ENCODE data around the gene PDZD2.
"Not testable (repeated sequence)": the region's sequence is repeated elsewhere in the genome, so short reads cannot be mapped to it uniquely, and the experiment has no call there.

PDZD2 gene

DNA sequence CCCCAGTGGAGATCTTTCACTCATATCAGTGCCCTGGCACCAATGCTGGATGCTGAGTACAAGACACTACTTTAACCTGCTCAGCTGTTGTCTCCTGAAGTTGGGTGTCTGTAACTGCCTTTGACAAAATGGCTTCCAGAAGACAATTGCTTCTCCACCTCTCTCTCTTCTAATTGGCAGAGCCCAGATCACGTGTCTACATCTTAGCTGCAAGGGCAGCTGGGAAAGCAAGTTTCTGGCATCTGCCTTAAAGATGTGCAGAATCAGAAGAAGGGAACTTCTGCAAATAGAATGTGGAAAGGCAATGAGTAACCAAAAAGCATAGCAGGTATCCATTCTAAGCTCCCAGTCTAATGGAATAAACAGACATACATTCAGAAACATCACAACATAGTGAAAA is 81.1 kb downstream of the PDZD2 start:
- no peak overlapping the region for H3K4me3 ChIP-seq (ENCODE audit: low read depth in 1 of 2, low read length in 2 of 2)
- H3K36me3 ChIP-seq (ENCODE audit: control insufficient read depth in 1 of 2, insufficient read depth in 2 of 2, low read length in 2 of 2) = no peaks in the 10 kb centered on the region
- no peaks in the 10 kb centered on the region for H3K4me1 ChIP-seq (ENCODE audit: control insufficient read depth in 1 of 2, insufficient read depth in 2 of 2, low read length in 2 of 2)
- H3K27ac ChIP-seq (ENCODE audit: low read length) = no peak overlapping the region
- no peaks in the 10 kb centered on the region for H3K27me3 ChIP-seq (ENCODE audit: low read depth, low read length)
- no peaks in the 10 kb centered on the region for H3K9me3 ChIP-seq (ENCODE audit: control insufficient read depth in 1 of 2, low read length in 2 of 2)

DNA sequence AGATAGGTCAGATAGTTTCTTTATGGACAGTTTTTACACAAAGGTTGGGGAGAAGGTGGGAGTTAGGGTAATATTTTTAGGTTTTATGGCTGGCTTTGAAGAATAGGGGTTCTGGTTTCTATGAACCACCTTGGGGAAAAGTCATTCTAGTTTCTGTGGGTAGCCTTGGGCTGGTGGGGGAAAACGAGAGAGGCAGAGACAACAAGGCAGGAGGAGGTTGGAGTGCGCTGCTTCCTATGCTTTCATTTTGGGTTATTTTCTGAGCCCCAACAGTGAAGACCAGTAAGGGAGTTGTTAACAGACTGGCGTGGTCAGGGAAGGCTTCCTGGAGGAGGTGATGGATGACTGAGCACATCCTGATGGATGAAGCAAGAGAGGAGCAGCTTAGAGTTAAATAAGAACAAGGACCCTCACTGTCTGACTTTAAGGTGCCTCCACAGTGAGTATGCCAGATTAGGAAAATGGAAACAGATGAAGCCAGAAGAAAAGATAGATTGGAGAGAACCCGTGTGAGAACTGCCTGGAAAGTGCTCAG is 81.9 kb downstream of the PDZD2 start:
- no peaks in the 10 kb centered on the region for H3K36me3 ChIP-seq (ENCODE audit: control insufficient read depth in 1 of 2, insufficient read depth in 2 of 2, low read length in 2 of 2)
- no peaks in the 10 kb centered on the region for H3K27me3 ChIP-seq (ENCODE audit: low read depth, low read length)
- no peak overlapping the region for H3K27ac ChIP-seq (ENCODE audit: low read length)
- no peaks in the 10 kb centered on the region for H3K4me1 ChIP-seq (ENCODE audit: control insufficient read depth in 1 of 2, insufficient read depth in 2 of 2, low read length in 2 of 2)
- H3K4me3 ChIP-seq (ENCODE audit: low read depth in 1 of 2, low read length in 2 of 2) = no peak overlapping the region
- H3K9me3 ChIP-seq (ENCODE audit: control insufficient read depth in 1 of 2, low read length in 2 of 2) = no peaks in the 10 kb centered on the region

DNA sequence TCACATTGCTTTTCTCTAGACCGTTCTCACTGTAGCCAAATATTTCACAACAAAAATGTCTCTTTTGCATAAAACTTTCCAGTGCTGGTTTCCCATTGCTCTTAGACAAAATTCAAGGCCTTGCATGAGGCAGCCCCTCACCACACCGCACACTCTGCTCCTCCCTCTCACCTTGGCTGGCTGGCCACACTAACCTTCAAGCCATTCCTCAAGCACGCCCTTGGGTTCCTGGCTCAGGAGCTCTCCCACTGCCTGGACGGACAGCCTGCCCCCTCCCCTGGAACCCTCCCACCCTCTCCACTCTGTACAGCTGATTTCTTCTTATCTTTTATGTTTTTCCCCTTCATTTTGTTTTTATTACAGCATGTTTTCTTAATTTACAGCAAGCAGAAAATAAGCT is 83.2 kb downstream of the PDZD2 start:
- Histone ChIP-seq H3K4me1 (ENCODE audit: control insufficient read depth in 1 of 2, insufficient read depth in 2 of 2, low read length in 2 of 2) (no peaks in the 10 kb centered on the region), H3K36me3 (ENCODE audit: control insufficient read depth in 1 of 2, insufficient read depth in 2 of 2, low read length in 2 of 2) (no peaks in the 10 kb centered on the region), H3K27ac (ENCODE audit: low read length) (no peak overlapping the region), H3K4me3 (ENCODE audit: low read depth in 1 of 2, low read length in 2 of 2) (no peak overlapping the region), H3K9me3 (ENCODE audit: control insufficient read depth in 1 of 2, low read length in 2 of 2) (no peaks in the 10 kb centered on the region), H3K27me3 (ENCODE audit: low read depth, low read length) (no peaks in the 10 kb centered on the region)

DNA sequence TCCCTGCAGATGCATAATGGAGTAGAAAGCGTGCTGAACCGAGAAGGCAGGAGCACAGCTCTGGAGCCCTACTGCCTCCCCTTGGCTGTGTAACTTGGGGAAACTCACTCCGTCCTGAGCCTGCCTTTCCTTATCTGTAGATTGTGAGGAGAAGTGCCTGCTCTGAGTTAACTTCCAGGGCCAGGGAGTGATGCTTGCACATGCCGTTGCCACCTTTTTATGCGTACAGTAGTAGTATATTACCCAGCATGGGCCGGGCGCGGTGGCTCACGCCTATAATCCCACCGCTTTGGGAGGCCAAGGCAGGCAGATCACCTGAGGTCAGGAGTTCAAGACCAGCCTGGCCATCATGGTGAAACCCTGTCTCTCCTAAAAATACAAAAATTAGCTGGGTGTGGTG is 87.1 kb downstream of the PDZD2 start:
- Histone ChIP-seq H3K27ac (ENCODE audit: low read length) (no peak overlapping the region), H3K36me3 (ENCODE audit: control insufficient read depth in 1 of 2, insufficient read depth in 2 of 2, low read length in 2 of 2) (no peaks in the 10 kb centered on the region), H3K4me1 (ENCODE audit: control insufficient read depth in 1 of 2, insufficient read depth in 2 of 2, low read length in 2 of 2) (no peaks in the 10 kb centered on the region), H3K9me3 (ENCODE audit: control insufficient read depth in 1 of 2, low read length in 2 of 2) (no peaks in the 10 kb centered on the region), H3K4me3 (ENCODE audit: low read depth in 1 of 2, low read length in 2 of 2) (no peak overlapping the region), H3K27me3 (ENCODE audit: low read depth, low read length) (no peaks in the 10 kb centered on the region)

DNA sequence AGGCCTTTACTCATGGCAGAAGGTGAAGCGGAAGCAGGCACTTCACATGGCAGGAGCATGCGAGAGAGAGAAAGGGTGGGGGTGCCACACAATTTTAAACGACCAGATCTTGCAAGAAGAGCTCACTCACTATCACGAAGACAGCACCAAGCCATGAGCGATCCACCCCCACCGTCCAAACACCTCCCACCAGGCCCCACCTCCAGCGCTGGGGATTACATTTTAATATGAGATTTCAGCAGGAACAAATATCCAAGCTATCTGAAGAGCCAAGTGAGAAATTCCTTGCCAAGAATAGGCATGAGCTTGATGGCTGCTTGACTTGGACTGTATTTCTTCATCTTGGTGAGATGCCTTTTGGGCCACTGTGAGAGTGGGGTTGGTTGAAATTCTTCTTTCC is 88.0 kb downstream of the PDZD2 start:
- Histone ChIP-seq H3K4me3 (ENCODE audit: low read depth in 1 of 2, low read length in 2 of 2) (no peak overlapping the region), H3K27ac (ENCODE audit: low read length) (no peak overlapping the region), H3K27me3 (ENCODE audit: low read depth, low read length) (no peaks in the 10 kb centered on the region), H3K4me1 (ENCODE audit: control insufficient read depth in 1 of 2, insufficient read depth in 2 of 2, low read length in 2 of 2) (no peaks in the 10 kb centered on the region), H3K9me3 (ENCODE audit: control insufficient read depth in 1 of 2, low read length in 2 of 2) (no peaks in the 10 kb centered on the region), H3K36me3 (ENCODE audit: control insufficient read depth in 1 of 2, insufficient read depth in 2 of 2, low read length in 2 of 2) (no peaks in the 10 kb centered on the region)

DNA sequence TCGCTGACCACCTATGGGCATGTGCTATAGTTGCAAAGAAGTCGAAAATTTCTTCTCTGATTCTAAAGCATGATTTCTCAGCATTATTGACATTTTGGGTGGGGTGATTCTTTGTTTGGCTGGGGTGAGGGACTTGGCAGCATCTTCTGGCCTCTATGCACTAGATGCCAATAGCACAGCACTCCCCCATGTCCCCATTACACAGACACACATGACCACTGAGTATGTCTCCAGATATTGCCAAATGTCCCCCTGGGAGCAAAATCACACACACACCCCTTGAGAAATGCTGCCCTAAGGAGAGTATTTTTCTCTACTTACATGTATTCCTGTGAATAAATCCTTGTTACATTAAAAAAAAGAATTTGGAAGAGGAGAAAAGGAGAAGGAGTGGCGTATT is 89.1 kb downstream of the PDZD2 start:
- no peaks in the 10 kb centered on the region for H3K4me1 ChIP-seq (ENCODE audit: control insufficient read depth in 1 of 2, insufficient read depth in 2 of 2, low read length in 2 of 2)

DNA sequence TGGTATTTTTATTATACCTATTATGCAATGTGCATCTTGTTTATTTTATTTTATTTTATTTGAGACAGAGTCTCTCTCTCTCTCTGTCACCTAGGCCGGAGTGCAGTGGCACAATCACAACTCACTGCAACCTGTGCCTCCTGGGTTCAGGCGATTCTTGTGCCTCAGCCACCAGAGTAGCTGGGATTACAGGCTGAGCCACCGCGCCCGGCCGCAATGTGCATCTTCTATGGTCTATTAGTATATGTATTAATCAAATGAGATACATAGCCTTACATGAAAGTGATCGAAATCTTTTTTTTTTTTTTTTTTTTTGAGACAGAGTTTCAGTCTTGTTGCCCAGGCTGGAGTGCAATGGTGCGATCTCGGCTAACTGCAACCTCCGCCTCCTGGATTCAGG is 89.9 kb downstream of the PDZD2 start:
- H3K27me3 ChIP-seq (ENCODE audit: low read depth, low read length); H3K36me3 ChIP-seq (ENCODE audit: control insufficient read depth in 1 of 2, insufficient read depth in 2 of 2, low read length in 2 of 2); H3K4me1 ChIP-seq (ENCODE audit: control insufficient read depth in 1 of 2, insufficient read depth in 2 of 2, low read length in 2 of 2); H3K4me3 ChIP-seq (ENCODE audit: low read depth in 1 of 2, low read length in 2 of 2); H3K27ac ChIP-seq (ENCODE audit: low read length); H3K9me3 ChIP-seq (ENCODE audit: control insufficient read depth in 1 of 2, low read length in 2 of 2): not testable (repeated sequence)

More for the DNA sequence above, 89.1 kb downstream of the PDZD2 start:
- H3K36me3 ChIP-seq (ENCODE audit: control insufficient read depth in 1 of 2, insufficient read depth in 2 of 2, low read length in 2 of 2) = no peaks in the 10 kb centered on the region
- H3K9me3 ChIP-seq (ENCODE audit: control insufficient read depth in 1 of 2, low read length in 2 of 2) = no peaks in the 10 kb centered on the region
- no peaks in the 10 kb centered on the region for H3K27me3 ChIP-seq (ENCODE audit: low read depth, low read length)
- no peak overlapping the region for H3K4me3 ChIP-seq (ENCODE audit: low read depth in 1 of 2, low read length in 2 of 2)
- no peak overlapping the region for H3K27ac ChIP-seq (ENCODE audit: low read length)

DNA sequence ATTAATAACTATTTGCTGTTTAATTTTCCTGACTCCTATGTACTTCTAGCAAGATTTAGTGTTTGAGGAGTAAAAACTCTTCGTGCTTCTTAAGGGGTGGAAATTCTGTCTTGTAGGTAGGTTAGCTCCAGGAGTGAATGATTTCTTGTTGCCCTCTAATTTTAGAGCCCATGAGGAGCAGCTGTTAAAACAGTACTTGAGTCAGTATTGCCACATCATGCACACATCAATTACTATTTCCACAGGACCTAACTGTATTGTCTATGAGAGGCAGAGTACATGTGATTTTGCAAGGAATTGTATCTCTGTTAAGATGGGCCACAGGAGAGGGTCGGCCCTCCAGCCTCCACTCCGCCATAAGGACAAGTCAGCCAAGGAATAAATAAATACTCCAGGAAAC is 91.2 kb downstream of the PDZD2 start:
- Histone ChIP-seq H3K27ac (ENCODE audit: low read length) (no peak overlapping the region), H3K9me3 (ENCODE audit: control insufficient read depth in 1 of 2, low read length in 2 of 2) (no peaks in the 10 kb centered on the region), H3K27me3 (ENCODE audit: low read depth, low read length) (no peaks in the 10 kb centered on the region), H3K4me3 (ENCODE audit: low read depth in 1 of 2, low read length in 2 of 2) (no peak overlapping the region), H3K36me3 (ENCODE audit: control insufficient read depth in 1 of 2, insufficient read depth in 2 of 2, low read length in 2 of 2) (no peaks in the 10 kb centered on the region), H3K4me1 (ENCODE audit: control insufficient read depth in 1 of 2, insufficient read depth in 2 of 2, low read length in 2 of 2) (no peaks in the 10 kb centered on the region)

DNA sequence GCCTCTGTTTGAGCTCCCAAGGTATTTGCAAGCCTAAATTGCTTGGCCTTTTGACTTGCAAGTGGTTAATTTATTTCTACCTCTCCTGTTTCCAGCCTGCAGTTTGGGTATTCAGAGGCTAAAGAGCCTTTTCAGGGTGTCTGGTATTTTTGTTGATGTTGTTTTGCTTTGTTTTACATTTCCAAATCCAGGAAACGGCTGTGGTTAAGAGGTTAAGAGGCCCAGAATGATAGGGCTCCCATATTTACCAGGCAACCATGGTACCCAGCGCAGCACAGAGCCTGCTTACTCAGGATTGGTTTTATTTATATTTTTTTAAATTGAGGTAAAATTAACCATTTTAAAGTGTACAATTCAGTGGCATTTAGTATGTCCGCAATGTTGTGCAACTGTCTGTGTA is 92.1 kb downstream of the PDZD2 start:
- H3K27me3 ChIP-seq (ENCODE audit: low read depth, low read length) = no peaks in the 10 kb centered on the region
- no peaks in the 10 kb centered on the region for H3K9me3 ChIP-seq (ENCODE audit: control insufficient read depth in 1 of 2, low read length in 2 of 2)
- no peak overlapping the region for H3K27ac ChIP-seq (ENCODE audit: low read length)
- H3K36me3 ChIP-seq (ENCODE audit: control insufficient read depth in 1 of 2, insufficient read depth in 2 of 2, low read length in 2 of 2) = no peaks in the 10 kb centered on the region
- no peaks in the 10 kb centered on the region for H3K4me1 ChIP-seq (ENCODE audit: control insufficient read depth in 1 of 2, insufficient read depth in 2 of 2, low read length in 2 of 2)
- H3K4me3 ChIP-seq (ENCODE audit: low read depth in 1 of 2, low read length in 2 of 2) = no peak overlapping the region

DNA sequence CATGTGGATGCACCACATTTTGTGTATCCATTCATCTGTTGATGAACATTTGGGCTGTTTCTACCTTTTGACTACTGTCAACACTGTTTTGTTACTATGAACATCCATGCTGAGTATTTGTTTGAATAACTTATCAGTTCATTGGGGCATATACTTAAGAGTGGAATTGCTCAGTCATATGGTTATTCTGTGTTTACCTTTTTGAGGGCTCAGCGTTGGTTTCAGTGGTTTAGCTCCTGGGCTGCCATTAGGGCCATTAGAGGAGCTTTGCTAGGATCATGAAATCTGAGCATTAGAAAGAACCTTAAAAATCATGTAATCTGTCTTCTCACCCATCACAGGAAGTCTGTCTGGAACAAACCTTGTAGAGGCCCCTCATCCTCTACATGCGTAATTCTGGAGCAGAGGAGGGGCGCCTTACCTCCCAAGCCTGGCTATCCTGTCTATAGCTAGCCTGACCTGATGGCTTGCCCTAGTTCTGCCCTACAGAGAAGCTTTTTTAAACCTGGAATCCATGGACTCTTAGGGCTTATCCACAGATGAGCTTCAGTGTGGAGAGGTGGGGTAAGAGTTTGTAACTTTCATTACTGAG is 92.9 kb downstream of the PDZD2 start:
- Histone ChIP-seq H3K27me3 (ENCODE audit: low read depth, low read length) (no peaks in the 10 kb centered on the region), H3K4me3 (ENCODE audit: low read depth in 1 of 2, low read length in 2 of 2) (no peak overlapping the region), H3K27ac (ENCODE audit: low read length) (no peak overlapping the region), H3K4me1 (ENCODE audit: control insufficient read depth in 1 of 2, insufficient read depth in 2 of 2, low read length in 2 of 2) (no peaks in the 10 kb centered on the region), H3K36me3 (ENCODE audit: control insufficient read depth in 1 of 2, insufficient read depth in 2 of 2, low read length in 2 of 2) (no peaks in the 10 kb centered on the region), H3K9me3 (ENCODE audit: control insufficient read depth in 1 of 2, low read length in 2 of 2) (no peaks in the 10 kb centered on the region)

DNA sequence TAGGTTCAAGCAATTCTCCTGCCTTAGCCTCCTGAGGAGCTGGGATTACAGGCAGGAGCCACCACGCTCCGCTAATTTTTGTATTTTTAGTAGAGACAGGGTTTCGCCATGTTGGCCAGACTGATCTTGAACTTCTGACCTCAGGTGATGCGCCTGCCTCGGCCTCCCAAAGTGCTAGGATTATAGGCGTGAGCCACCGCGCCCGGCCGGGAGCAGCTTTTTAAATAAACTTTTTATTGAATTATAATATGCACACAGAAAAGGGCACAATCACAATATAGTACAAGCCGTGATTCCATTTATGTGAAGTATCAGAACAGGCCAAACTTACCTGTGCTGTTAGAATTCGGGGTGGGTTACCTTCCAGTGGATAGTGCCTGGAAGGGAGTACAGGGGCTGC is 93.9 kb downstream of the PDZD2 start:
- H3K27me3 ChIP-seq (ENCODE audit: low read depth, low read length); H3K36me3 ChIP-seq (ENCODE audit: control insufficient read depth in 1 of 2, insufficient read depth in 2 of 2, low read length in 2 of 2); H3K4me1 ChIP-seq (ENCODE audit: control insufficient read depth in 1 of 2, insufficient read depth in 2 of 2, low read length in 2 of 2); H3K27ac ChIP-seq (ENCODE audit: low read length); H3K4me3 ChIP-seq (ENCODE audit: low read depth in 1 of 2, low read length in 2 of 2); H3K9me3 ChIP-seq (ENCODE audit: control insufficient read depth in 1 of 2, low read length in 2 of 2): not testable (repeated sequence)

DNA sequence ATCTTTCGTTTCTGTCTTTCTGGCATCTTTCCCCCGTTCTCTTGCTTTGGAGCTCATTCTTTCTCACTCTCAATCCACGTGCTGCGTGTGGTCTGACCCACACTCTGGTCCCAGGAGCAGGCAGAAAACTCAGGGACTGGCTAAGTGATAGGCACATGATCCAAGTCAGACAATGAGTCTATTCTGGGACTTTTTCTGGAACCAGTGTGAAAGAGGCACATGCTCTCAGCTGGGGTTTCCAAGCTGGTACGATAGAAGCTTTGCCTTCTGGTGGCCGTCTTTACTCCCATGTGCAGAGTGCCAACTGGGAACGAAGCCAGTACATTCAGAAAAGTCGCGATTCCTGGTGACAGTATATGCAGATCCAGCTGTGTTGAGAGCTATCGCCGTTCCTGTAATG is 94.4 kb downstream of the PDZD2 start:
- H3K36me3 ChIP-seq (ENCODE audit: control insufficient read depth in 1 of 2, insufficient read depth in 2 of 2, low read length in 2 of 2) = no peaks in the 10 kb centered on the region
- H3K4me3 ChIP-seq (ENCODE audit: low read depth in 1 of 2, low read length in 2 of 2) = no peak overlapping the region
- H3K4me1 ChIP-seq (ENCODE audit: control insufficient read depth in 1 of 2, insufficient read depth in 2 of 2, low read length in 2 of 2) = no peaks in the 10 kb centered on the region
- no peaks in the 10 kb centered on the region for H3K9me3 ChIP-seq (ENCODE audit: control insufficient read depth in 1 of 2, low read length in 2 of 2)
- H3K27ac ChIP-seq (ENCODE audit: low read length) = no peak overlapping the region
- no peaks in the 10 kb centered on the region for H3K27me3 ChIP-seq (ENCODE audit: low read depth, low read length)

Data from muscle layer of duodenum (tissue), 2 donors.